Ammon's horn (tissue), 1 donor: ENCODE measurements around the gene NECTIN3.

Experiments used
- DNase-seq: peaks from one replicate; pipeline ENCODE4 v3.0.0-alpha.2; 2016; ENCODE audit warnings: low spot score

Gene NECTIN3, protein sequence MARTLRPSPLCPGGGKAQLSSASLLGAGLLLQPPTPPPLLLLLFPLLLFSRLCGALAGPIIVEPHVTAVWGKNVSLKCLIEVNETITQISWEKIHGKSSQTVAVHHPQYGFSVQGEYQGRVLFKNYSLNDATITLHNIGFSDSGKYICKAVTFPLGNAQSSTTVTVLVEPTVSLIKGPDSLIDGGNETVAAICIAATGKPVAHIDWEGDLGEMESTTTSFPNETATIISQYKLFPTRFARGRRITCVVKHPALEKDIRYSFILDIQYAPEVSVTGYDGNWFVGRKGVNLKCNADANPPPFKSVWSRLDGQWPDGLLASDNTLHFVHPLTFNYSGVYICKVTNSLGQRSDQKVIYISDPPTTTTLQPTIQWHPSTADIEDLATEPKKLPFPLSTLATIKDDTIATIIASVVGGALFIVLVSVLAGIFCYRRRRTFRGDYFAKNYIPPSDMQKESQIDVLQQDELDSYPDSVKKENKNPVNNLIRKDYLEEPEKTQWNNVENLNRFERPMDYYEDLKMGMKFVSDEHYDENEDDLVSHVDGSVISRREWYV

DNA sequence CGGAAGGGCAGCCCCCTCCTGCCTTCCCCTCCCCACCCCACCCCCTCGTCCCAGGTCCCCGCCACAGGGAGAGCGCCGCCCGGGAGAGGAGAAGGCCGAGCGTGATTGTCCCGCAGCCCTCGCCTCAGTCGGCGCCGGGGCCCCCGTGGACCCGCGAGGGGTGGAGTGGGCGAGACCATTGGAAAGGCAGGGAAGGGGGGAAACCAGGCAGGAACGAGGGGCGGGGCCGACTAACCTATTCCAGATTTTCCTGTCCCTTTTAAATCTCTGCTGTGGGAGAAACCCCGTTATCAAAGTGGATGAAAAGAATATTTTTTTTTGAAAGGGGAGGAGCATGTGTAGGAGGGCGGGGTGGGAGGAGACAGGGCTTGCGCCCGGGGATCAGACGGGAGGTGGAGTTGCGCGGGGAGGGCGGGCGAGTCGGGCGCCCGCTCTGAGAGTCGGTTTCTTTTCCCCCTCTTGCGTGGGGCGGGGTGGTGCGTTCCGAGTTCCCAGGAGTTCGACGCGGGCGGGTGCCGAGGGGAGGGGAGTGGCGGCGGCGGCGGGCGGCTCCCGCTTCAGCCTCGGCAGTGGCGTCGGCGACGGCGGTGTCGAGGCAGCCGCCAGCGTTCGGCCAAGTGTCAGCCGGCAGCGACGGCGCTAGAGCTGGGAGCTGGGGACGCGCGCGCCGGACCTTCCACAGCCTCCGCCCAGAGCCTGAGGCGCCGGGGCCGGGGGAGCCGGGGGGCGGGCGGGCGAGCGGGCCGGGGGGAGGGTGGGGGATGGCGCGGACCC is at the start of gene NECTIN3:
Gene NECTIN3, plus strand, starts transcription at position 560 of the 774 bp plus-strand sequence. Its CDS starts 202 bp downstream, at position 762.
- peak; percentile 94 for DNase-seq

- no peak for DNase-seq
These were observed 43.7 kb upstream of the NECTIN3 start for GRCh38 chr3:111027868-111028267.

- no peak for DNase-seq
These were observed 40.1 kb upstream of the NECTIN3 start for GRCh38 chr3:111031538-111031937.

DNA sequence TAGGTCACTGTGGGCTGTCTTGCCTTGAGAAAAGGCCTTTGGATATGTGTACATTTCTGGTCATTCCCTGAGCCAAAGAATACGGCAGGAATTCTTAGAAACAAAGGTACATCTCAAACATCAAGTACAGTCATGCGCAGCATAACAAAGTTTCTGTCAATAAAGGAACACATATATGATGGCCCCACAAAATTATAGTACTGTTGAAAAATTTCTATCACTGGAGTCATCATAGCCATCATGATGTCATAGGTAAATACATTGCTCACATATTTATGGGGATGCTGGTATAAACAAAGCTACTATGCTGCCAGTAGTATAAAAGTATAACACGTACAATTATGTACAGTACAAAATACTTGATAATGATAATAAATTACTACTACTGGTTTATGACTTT is 38.9 kb upstream of the NECTIN3 start:
- DNase-seq = no peak

DNA sequence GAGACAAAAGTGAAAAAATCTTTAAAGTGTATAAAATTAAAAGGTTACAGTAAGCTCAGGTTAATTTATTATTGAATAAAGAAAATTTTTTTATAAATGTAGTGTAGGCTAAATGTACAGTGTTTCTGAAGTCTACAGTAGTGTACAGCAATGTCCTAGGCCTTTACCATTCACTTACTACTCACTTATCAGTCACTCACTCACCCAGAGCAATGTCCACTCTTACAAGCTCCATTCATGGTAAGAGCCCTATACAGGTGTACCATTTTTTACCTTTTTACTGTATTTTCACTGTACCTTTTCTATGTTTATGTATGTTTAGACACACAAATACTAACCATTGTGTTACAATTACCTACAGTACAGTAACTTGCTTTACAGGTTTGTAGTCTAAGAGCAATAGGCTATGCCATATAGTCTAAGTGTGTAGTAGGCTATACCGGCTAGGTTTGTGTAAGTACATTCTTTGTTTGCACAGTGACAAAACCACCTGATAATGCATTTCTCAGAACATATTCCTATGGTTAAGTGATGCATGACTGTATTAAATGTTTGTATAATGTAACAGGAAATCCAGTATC is 38.1 kb upstream of the NECTIN3 start:
- DNase-seq = no peak

DNA sequence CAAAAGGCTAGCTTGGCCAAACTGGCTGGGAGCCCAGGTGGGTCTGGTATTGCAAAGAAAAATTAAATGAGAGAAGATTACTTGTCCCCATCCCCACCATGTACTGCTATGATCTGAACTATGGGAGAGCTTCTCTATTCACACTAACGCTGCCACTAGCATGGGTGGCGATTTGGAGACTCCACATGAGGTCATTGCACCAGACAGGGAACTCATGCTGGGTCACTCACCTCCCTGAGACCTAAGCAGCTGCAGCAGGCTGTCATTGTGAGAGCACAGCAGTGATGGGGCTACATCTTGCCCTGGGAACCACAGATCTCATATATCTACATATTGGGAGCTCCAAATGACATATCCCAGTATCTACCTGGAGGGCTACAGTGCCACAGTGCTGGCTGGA is 36.3 kb upstream of the NECTIN3 start:
- no peak for DNase-seq

GRCh38 chr3:111035902-111036301 is 35.7 kb upstream of the NECTIN3 start:
- DNase-seq = no peak

- no peak for DNase-seq
These were observed 30.7 kb upstream of the NECTIN3 start for GRCh38 chr3:111040959-111041358.

DNA sequence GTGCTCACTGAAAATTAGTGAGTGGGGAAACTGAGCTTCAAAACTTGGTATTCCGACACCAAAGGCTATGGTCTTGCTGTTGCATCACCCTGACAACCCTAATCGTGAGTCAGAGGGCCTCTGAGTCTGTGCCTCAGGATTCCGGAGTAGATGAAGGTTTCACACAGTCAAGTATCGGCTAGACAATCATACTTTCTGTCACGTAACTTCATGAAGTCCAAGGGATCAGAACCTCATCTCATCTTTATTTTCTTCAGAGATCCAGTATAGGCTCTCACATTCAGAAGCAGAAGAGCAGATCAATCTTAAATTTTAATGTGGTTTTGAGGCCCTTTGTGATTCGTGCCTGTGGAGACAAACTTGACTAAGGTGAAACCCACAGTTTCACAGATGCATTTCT is 26.1 kb upstream of the NECTIN3 start:
- no peak for DNase-seq

DNA sequence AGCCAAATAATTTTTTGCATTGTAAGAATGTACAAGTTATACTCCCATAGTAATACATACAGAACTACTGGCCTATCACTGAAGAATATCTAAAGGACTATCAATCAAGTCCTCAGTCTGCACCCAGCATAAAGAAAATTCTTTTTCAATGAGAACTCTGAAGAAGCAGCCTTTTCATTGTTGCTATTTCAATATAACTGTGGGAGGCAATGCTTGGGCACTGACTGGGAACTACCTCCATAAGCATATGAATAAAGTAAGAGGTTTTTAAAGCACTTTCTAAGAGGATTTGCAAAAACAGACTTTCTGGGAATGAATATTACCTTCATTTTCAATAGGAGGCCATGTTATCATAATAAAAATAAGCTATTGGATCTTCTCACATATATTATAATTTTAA is 24.6 kb upstream of the NECTIN3 start:
- no peak for DNase-seq

GRCh38 chr3:111047812-111048435 is 23.7 kb upstream of the NECTIN3 start:
- DNase-seq = no peak

DNA sequence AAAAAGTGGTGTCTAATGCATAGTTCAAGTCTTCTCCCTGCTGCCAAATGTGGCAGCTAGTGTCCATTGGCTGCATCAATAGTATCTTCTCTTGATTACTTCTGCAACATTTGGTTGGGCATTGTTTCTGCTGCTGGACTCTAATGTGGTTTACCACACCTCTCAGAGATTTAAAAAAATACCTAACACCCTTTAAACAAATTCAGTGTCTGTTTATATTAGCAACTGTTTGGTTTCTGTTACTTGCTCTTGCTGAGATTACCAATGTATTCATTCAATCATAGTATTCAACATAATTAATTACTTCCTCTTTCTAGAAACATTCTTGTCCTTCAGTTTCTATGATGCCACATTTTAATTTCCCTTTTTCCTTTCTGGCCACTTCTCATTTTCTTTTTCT is 20.3 kb upstream of the NECTIN3 start:
- no peak for DNase-seq

- DNase-seq = no peak
These were observed 3.0 kb upstream of the NECTIN3 start for GRCh38 chr3:111068574-111068973.

- DNase-seq = peak; percentile 57
These were observed 1.4 kb upstream of the NECTIN3 start for GRCh38 chr3:111069974-111070771.

GRCh38 chr3:111070772-111071256 is 802 bp upstream of the NECTIN3 start:
- DNase-seq = no peak

DNA sequence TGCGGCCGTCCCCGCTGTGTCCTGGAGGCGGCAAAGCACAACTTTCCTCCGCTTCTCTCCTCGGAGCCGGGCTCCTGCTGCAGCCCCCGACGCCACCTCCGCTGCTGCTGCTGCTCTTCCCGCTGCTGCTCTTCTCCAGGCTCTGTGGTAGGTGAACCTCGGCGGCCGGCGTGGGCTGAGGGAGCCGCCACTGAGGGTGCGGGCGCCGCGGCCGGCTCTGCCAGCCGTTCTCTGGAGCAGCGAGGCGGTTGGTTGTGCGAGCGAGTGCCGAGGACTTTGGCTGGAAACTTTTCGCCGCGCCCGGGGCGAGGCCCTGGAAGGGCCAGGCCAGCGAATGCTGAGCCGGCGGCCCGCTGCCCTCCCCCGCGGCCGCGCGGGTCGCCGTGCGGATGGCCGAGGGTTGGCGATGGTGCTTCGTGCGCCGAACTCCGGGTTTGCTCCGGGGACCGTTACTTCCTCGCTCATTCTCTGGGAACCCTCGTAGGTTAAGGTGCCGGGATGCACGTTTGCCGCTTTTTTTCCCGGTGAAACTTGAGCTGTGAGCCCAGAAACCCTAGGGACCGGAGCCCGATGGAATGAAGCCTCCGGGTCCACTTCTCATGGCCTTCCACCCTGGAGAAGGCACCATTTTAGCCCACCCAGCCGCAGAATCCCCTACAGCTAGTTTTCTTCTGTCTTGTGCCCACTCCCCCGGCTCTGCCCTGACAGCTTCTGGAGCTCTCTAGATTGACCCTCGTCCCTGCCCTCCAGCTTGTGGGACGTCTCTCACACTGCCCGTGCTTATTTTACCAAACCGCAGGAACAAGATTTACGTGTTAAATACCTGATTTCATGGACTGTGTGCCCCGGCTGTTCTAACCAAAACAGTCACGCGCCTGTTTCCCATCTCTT is 660 bp downstream of the NECTIN3 start:
- peak; percentile 51 for DNase-seq

- no peak for DNase-seq
These were observed 1.6 kb downstream of the NECTIN3 start for GRCh38 chr3:111073218-111073617.

- DNase-seq = no peak
These were observed 5.1 kb downstream of the NECTIN3 start for GRCh38 chr3:111076732-111077131.

DNA sequence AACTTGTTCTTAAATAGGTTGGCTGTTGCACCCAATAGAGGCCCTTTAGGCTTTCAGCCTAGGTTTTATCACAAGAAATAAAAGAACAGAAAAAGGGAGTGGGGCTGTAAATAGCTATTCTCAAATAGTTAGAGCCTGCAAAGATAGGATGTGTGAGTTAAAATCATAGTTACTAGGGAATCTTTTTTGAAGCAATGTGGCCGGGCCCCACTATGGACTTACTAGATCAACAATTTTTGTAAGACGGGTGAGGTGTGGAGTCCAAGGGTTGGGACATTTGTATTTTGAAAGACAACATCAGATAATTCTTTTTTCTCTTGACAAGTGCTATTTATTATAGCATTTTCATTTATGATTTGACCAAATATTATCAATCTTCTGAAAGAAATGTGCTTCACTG is 5.8 kb downstream of the NECTIN3 start:
- no peak for DNase-seq

DNA sequence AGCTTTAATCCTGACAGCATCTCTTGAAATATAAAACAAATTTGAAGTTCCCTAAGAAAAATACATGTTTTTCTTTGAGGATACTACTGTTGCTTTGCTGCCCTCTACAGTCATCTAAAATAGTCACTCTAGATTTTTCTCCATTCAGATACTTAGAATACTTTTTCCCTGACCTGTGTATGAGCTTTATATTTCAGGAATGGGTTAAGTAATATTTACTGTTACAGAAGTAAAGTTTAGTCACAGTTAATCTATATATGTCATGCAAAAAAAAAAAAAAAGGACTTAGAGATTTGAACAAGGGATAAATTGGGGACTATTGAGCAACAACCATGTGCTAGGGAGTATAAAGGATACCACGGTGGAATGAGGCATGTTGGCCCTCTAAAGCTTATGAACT is 8.8 kb downstream of the NECTIN3 start:
- DNase-seq = peak; percentile 28
